ENCODE data around the gene IRF9. TPM values are rescaled to one million over a fixed set of nuclear protein-coding genes. Genes with fewer than 3 reads are reported as not detected.
A peak's percentile ranks its signal among the peaks of the same experiment; 100 is the strongest.

IRF9 gene
- total and polyA plus RNA-seq, 2 experiments from 2014 or later: 8.2 to 8.4 TPM

DNA sequence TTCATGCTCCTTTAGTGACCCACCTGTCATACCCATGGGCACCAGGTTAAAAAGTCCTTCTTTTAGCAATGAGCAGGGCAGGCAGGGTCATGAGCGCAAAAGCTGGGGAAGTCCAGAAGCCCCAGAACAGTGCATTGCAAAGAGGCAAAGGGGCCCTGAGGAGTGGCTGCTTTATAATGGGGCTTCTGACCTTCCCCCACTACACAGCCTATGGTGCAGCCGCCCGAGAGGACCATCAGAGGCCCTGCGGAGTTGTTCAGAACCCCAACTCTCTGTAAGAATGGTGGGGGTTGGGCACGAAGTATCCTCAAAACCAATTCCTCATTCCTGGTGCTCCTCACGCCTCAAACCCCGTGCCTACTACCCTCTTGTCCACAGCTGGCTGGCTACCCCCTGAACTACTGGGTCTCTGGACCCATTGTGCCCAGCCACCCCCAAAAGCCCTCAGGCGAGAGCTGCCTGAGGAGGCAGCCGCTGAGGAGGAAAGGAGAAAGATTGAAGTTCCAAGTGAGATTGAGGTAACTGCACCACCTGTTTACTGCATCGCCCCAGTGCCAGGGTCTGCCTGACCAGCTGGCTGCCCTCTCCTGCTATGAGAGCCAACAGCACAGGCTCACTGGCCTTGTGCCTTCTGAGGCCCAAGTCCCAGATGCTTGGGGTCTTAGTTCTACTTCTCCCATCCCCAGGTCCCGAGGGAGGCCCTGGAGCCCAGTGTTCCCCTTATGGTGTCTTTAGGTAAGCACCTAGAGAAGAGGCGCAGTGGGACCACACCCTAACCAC lies 17.5 kb downstream of the IRF9 start:
- Histone ChIP-seq H3K27ac (ENCODE audit: low read depth) (no peak overlapping the region), H3K9me2 (ENCODE audit: insufficient read depth) (no peaks in the 10 kb centered on the region), H3K4me1 (ENCODE audit: insufficient read depth) (no peaks in the 10 kb centered on the region), H3K4me2 (no peak overlapping the region), H3K27me3 (ENCODE audit: insufficient read depth) (no peaks in the 10 kb centered on the region), H4K20me1 (replicated peaks; ENCODE audit: insufficient read depth) (no peaks in the 10 kb centered on the region; the same call in none of the 2 replicates), H3F3A (replicated peaks; ENCODE audit: low read depth) (no peaks in the 10 kb centered on the region), H3K36me3 (ENCODE audit: insufficient read depth) (no peaks in the 10 kb centered on the region; the same call in 1 of the 2 replicates), H2AFZ (no peak overlapping the region), H3K4me3 (no peak overlapping the region), H3K79me2 (replicated peaks; ENCODE audit: insufficient read depth) (no peaks in the 10 kb centered on the region)
- no peak for DNase-seq (ENCODE audit: low spot score)
- H3K4me1 Mint-ChIP-seq: no peaks in the 10 kb centered on the region
- H3K36me3 Mint-ChIP-seq (ENCODE audit: low read depth): peaks cover 58% of the 10 kb centered on the region
- H3K9me3 Mint-ChIP-seq: peaks cover 3% of the 10 kb centered on the region; the same call in 2 of the 3 replicates
- peaks cover 27% of the 10 kb centered on the region for H3K27me3 Mint-ChIP-seq (ENCODE audit: insufficient read depth, low read depth, poor library complexity)
- ATAC-seq: no peak
- H3K4me3 Mint-ChIP-seq: no peak overlapping the region
- peak overlapping the region; percentile 78 for H3K27ac Mint-ChIP-seq
- TF ChIP-seq ZNF114 (CRISPR knock-in tag; IDR thresholded peaks at IDR 0.05): no peak
- no peak for TF ChIP-seq STAT1 (IDR thresholded peaks at IDR 0.05; ENCODE audit: unreplicated experiment)
- no peak for TF ChIP-seq CTCF (conservative IDR thresholded peaks at IDR 0.05; ENCODE audit: low read depth in 2 of 2)
- TF ChIP-seq POLR2AphosphoS5 (IDR thresholded peaks at IDR 0.05; ENCODE audit: low read depth): no peak
- TF ChIP-seq ZNF331 (CRISPR knock-in tag; IDR thresholded peaks at IDR 0.05; ENCODE audit: low read depth): no peak
- TF ChIP-seq, protein P1, sequence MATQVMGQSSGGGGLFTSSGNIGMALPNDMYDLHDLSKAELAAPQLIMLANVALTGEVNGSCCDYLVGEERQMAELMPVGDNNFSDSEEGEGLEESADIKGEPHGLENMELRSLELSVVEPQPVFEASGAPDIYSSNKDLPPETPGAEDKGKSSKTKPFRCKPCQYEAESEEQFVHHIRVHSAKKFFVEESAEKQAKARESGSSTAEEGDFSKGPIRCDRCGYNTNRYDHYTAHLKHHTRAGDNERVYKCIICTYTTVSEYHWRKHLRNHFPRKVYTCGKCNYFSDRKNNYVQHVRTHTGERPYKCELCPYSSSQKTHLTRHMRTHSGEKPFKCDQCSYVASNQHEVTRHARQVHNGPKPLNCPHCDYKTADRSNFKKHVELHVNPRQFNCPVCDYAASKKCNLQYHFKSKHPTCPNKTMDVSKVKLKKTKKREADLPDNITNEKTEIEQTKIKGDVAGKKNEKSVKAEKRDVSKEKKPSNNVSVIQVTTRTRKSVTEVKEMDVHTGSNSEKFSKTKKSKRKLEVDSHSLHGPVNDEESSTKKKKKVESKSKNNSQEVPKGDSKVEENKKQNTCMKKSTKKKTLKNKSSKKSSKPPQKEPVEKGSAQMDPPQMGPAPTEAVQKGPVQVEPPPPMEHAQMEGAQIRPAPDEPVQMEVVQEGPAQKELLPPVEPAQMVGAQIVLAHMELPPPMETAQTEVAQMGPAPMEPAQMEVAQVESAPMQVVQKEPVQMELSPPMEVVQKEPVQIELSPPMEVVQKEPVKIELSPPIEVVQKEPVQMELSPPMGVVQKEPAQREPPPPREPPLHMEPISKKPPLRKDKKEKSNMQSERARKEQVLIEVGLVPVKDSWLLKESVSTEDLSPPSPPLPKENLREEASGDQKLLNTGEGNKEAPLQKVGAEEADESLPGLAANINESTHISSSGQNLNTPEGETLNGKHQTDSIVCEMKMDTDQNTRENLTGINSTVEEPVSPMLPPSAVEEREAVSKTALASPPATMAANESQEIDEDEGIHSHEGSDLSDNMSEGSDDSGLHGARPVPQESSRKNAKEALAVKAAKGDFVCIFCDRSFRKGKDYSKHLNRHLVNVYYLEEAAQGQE (IDR thresholded peaks at IDR 0.05; ENCODE audit: unreplicated experiment): no peak

DNA sequence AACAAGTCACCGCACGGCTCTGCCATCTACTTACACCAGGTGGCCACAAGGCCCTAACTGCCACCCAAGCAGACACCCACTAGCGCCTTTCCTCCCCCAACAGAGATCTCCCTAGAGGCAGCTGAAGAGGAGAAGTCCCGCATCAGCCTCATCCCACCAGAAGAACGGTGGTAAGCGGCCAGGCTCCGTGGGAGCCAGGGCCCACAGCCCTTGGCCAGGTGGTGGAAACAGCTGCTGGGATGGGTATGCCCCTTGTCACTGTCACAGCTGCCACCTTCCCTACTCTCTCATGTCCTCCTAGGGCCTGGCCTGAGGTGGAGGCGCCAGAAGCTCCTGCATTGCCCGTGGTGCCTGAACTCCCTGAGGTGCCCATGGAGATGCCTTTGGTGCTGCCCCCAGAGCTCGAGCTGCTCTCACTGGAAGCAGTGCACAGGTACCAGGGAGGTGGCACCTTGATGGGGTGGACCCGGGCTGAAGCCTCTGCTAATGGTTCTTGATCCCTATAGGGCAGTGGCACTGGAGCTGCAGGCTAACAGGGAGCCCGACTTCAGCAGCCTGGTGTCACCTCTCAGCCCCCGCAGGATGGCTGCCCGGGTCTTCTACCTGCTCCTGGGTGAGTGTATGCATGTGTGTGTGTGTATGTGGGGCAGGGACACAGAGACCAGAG lies 18.4 kb downstream of the IRF9 start:
- Histone ChIP-seq H3K36me3 (ENCODE audit: insufficient read depth) (no peaks in the 10 kb centered on the region; the same call in 1 of the 2 replicates), H4K20me1 (replicated peaks; ENCODE audit: insufficient read depth) (no peaks in the 10 kb centered on the region; the same call in none of the 2 replicates), H3K4me2 (no peak overlapping the region), H3K27ac (ENCODE audit: low read depth) (no peak overlapping the region), H3K4me3 (no peak overlapping the region), H3K79me2 (replicated peaks; ENCODE audit: insufficient read depth) (no peaks in the 10 kb centered on the region), H3K27me3 (ENCODE audit: insufficient read depth) (no peaks in the 10 kb centered on the region), H3K9me2 (ENCODE audit: insufficient read depth) (no peaks in the 10 kb centered on the region), H2AFZ (no peak overlapping the region), H3F3A (replicated peaks; ENCODE audit: low read depth) (no peaks in the 10 kb centered on the region), H3K4me1 (ENCODE audit: insufficient read depth) (no peaks in the 10 kb centered on the region)
- H3K4me3 Mint-ChIP-seq: no peak overlapping the region
- peak overlapping the region; percentile 78 for H3K27ac Mint-ChIP-seq
- peaks cover 64% of the 10 kb centered on the region for H3K36me3 Mint-ChIP-seq (ENCODE audit: low read depth)
- ATAC-seq (no peak), DNase-seq (ENCODE audit: low spot score) (no peak)
- peaks cover 26% of the 10 kb centered on the region for H3K27me3 Mint-ChIP-seq (ENCODE audit: insufficient read depth, low read depth, poor library complexity)
- H3K9me3 Mint-ChIP-seq: peaks cover 3% of the 10 kb centered on the region; the same call in 2 of the 3 replicates
- no peaks in the 10 kb centered on the region for H3K4me1 Mint-ChIP-seq
- TF ChIP-seq, protein P1 (IDR thresholded peaks at IDR 0.05; ENCODE audit: unreplicated experiment): no peak
- TF ChIP-seq, protein P2, sequence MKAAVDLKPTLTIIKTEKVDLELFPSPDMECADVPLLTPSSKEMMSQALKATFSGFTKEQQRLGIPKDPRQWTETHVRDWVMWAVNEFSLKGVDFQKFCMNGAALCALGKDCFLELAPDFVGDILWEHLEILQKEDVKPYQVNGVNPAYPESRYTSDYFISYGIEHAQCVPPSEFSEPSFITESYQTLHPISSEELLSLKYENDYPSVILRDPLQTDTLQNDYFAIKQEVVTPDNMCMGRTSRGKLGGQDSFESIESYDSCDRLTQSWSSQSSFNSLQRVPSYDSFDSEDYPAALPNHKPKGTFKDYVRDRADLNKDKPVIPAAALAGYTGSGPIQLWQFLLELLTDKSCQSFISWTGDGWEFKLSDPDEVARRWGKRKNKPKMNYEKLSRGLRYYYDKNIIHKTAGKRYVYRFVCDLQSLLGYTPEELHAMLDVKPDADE (IDR thresholded peaks at IDR 0.05): no peak
- TF ChIP-seq ZNF331 (CRISPR knock-in tag; IDR thresholded peaks at IDR 0.05; ENCODE audit: low read depth) (no peak), ZNF114 (CRISPR knock-in tag; IDR thresholded peaks at IDR 0.05) (no peak), CTCF (conservative IDR thresholded peaks at IDR 0.05; ENCODE audit: low read depth in 2 of 2) (no peak), NANOG (IDR thresholded peaks at IDR 0.05; ENCODE audit: borderline replicate concordance) (no peak), POLR2AphosphoS5 (IDR thresholded peaks at IDR 0.05; ENCODE audit: low read depth) (no peak), STAT1 (IDR thresholded peaks at IDR 0.05; ENCODE audit: unreplicated experiment) (no peak)

All from GM23338 (cell line).